GM12873 (cell line): ENCODE results near the gene STPG2.

Experiments
- CTCF ChIP-seq: IDR thresholded peaks from 2 replicates; pipeline ENCODE4 v1.5.1; 2012; ENCODE audit warnings: low read depth, mild to moderate bottlenecking, moderate library complexity, low read length, control low read depth; ENCODE audit not compliant: insufficient read depth; ENCODE audit errors: missing control alignments

The STPG2 gene

DNA sequence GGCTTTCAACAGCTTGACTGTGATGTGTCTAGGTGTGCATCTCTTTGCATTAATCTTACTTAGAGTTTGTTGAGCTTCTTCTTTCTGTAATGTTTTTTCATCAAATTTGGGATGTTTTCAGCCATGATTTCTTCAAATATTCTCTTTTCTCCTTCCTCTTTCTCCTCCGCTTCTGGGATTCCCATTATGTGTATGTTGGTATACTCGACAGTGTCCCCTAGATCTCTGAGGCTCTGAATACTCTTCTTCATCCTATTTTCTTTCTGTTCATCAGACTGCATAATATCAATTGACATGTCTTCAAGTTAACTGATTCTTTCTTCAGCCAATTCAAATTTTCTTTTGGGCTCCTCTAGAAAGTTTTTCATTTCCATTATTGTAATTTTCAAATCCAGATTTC, 25.9 kb downstream of the STPG2 start:
- no peak for TF ChIP-seq CTCF

- TF ChIP-seq CTCF: peak; percentile 14
Measured at GRCh38 chr4:98113012-98113411, 30.3 kb downstream of the STPG2 start.

- TF ChIP-seq CTCF: no peak
Measured at GRCh38 chr4:98110929-98111328, 32.3 kb downstream of the STPG2 start.

DNA sequence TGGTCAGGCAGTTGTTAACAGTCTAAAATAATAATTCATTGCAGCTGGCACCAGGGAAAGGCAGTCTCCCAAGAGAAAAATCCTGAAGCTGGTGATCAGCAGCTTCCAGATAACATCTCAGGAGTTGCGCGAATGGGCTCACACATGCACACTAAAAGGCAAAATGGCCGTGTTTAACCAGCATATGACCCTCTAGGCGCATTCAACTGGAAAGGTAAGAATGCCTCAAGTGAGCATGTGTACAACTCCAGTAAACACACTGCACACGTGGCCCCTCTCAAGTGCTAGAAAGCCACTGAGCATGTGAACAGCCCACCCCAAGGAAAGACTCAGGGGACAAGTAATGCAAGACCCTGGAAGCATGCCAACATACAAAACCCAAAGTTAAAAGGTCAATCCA, 33.1 kb downstream of the STPG2 start:
- no peak for TF ChIP-seq CTCF

GRCh38 chr4:98102660-98103059, 40.6 kb downstream of the STPG2 start:
- TF ChIP-seq CTCF: no peak

DNA sequence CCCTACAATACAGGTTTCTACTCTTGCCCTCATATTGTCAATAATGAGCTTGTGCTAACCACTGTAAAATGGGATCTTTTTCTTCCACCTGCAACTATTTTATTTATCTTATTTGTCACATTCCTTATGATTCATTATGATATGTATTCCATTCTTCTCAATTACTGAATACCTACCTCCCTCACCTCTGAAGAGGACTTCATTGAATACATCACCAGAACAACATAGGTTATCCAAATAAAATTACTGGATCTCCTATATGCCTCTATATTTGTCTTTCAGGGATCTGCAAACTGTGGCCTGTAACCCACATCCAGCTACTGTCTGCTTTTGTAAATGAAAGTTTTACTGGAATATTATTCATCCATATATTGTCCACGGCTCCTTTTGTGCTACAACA, 41.3 kb downstream of the STPG2 start:
- TF ChIP-seq CTCF: no peak

DNA sequence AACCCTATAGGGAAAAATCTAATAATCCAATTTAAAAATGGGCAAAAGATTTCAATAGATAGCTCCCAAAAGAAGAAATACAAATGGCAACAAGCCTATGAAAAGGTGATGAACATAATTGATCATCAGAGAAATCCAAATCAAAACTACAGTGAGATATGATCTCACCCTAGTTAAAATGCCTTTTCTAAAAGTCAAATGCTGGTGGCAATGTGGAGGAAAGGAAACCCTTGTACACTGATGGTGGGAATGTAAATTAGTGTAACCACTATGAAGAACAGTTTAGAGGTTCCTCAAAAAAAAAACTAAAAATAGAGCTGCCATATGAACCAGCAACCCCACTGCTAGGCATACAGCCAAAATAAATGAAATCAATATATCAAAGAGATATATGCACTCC, 44.5 kb downstream of the STPG2 start:
- TF ChIP-seq CTCF: no peak
